Suprapubic skin (tissue), 4 donors: ENCODE measurements around the gene SLC10A3.

ENCODE experiments used
- POLR2A ChIP-seq, 2 donors: fragments of 450-650 bp; IDR thresholded peaks; one replicate each; pipeline ENCODE4 v1.6.1; 2017; ENCODE audit warnings: antibody characterized with exemption in 2 of 2, mild to moderate bottlenecking in 2 of 2, moderate library complexity in 2 of 2
- POLR2AphosphoS5 ChIP-seq, 3 donors: sonication (generic); formaldehyde crosslinking; IDR thresholded peaks; one replicate each; pipeline ENCODE4 v1.6.1; 2017; ENCODE audit warnings: antibody characterized with exemption in 3 of 3
- TF ChIP-seq, protein P1 (sequence below), 2 donors: fragments of 200-600 bp in 1 of 2; fragments of 450-650 bp in 1 of 2; sonication (generic) in 1 of 2; IDR thresholded peaks; one replicate each; pipeline ENCODE4 v1.5.1; 2016 to 2019; ENCODE audit warnings: antibody characterized with exemption in 2 of 2, mild to moderate bottlenecking in 1 of 2, moderate library complexity in 1 of 2

DNA sequence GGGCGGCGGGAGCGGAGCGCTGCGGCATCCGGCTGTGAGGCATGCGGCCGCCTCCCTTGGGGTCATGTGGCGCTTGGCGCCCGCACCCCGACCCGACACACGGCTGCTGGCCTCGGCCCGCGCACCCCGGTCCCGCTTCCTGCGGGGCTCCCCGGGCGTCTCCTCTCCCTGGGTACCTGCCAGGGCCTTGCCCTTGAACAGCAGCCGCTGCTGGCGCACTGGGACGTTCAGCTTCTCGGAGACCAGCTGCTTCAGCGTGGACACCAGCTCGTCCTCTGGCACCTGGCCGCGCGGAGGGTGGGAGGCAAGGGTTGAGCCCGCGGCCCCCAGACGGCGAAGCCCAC is 4.4 kb downstream of the SLC10A3 start:
- TF ChIP-seq POLR2A (IDR thresholded peaks at IDR 0.05) (no peak), POLR2AphosphoS5 (IDR thresholded peaks at IDR 0.05) (no peak)
- TF ChIP-seq, protein P1, sequence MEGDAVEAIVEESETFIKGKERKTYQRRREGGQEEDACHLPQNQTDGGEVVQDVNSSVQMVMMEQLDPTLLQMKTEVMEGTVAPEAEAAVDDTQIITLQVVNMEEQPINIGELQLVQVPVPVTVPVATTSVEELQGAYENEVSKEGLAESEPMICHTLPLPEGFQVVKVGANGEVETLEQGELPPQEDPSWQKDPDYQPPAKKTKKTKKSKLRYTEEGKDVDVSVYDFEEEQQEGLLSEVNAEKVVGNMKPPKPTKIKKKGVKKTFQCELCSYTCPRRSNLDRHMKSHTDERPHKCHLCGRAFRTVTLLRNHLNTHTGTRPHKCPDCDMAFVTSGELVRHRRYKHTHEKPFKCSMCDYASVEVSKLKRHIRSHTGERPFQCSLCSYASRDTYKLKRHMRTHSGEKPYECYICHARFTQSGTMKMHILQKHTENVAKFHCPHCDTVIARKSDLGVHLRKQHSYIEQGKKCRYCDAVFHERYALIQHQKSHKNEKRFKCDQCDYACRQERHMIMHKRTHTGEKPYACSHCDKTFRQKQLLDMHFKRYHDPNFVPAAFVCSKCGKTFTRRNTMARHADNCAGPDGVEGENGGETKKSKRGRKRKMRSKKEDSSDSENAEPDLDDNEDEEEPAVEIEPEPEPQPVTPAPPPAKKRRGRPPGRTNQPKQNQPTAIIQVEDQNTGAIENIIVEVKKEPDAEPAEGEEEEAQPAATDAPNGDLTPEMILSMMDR (IDR thresholded peaks at IDR 0.05), result no peak
